ENCODE data around the gene TRIM47. TPM values are rescaled to one million over a fixed set of nuclear protein-coding genes. Genes with fewer than 3 reads are reported as not detected.

The TRIM47 gene
- total and polyA plus RNA-seq, 2 of the 13 experiments (the other 11 are each of a cell fraction or from before 2014, with no cell fraction given): 33.5 to 82.0 TPM

DNA sequence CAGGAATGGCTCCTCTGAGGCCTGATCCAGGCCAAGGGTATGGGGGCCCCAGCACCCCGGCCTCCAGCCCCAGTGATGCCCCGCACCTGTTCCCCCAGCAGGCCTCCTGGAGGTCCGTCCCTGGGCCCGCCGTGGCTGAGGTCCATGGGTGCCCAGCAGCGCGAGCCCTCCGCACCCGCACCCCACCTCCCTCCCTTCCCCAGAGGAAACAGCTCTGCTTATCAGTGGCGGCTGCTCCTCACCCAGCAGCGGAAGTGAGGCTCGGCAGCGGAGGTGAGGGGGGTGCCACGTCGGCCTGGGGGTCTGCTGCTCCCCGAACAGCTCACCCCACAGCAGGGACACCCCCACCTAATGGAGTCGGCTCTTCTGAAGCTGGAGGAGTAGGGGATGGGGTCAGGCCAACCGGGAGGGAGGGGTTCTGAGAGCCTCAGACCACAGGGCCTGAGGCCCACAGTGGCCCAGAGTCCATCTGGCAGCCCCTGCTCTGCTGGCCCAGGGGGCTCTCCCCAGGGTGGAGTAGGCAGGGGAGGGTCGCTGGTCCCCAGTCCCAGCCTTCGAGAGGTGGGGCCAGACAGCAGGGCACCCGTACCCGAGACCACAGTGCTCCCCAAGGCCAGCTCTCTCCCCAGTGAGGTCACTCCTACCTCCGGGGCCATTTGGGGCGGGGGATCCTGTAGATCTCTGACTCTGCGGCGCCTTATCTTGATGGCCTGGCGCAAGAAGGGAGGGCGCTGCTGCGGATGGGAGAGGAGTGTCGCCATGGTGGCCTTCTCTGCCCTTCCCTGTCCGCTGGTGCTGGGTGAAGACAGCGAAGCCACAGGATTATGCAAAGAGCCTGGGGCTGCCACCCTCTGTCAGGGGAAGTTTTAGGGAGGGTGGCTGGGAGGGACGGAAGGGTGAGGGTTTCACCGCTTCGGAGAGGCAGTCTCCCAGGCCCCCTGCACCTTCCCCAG is 34.5 kb downstream of the TRIM47 start, which contains the start of gene UNC13D (continued):
- TF ChIP-seq, protein P1, sequence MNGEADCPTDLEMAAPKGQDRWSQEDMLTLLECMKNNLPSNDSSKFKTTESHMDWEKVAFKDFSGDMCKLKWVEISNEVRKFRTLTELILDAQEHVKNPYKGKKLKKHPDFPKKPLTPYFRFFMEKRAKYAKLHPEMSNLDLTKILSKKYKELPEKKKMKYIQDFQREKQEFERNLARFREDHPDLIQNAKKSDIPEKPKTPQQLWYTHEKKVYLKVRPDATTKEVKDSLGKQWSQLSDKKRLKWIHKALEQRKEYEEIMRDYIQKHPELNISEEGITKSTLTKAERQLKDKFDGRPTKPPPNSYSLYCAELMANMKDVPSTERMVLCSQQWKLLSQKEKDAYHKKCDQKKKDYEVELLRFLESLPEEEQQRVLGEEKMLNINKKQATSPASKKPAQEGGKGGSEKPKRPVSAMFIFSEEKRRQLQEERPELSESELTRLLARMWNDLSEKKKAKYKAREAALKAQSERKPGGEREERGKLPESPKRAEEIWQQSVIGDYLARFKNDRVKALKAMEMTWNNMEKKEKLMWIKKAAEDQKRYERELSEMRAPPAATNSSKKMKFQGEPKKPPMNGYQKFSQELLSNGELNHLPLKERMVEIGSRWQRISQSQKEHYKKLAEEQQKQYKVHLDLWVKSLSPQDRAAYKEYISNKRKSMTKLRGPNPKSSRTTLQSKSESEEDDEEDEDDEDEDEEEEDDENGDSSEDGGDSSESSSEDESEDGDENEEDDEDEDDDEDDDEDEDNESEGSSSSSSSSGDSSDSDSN (CRISPR knock-in tag; IDR thresholded peaks at IDR 0.05): peak; percentile 77
- no peak for TF ChIP-seq RNF2 (conservative IDR thresholded peaks at IDR 0.05; ENCODE audit: low read depth)
- TF ChIP-seq ZNF225 (CRISPR knock-in tag; IDR thresholded peaks at IDR 0.05): peak; percentile 60
- TF ChIP-seq KDM1A (CRISPR knock-in tag; IDR thresholded peaks at IDR 0.05): no peak
- TF ChIP-seq REXO4 (CRISPR knock-in tag; IDR thresholded peaks at IDR 0.05; ENCODE audit: borderline replicate concordance): no peak
- TF ChIP-seq, protein P2, sequence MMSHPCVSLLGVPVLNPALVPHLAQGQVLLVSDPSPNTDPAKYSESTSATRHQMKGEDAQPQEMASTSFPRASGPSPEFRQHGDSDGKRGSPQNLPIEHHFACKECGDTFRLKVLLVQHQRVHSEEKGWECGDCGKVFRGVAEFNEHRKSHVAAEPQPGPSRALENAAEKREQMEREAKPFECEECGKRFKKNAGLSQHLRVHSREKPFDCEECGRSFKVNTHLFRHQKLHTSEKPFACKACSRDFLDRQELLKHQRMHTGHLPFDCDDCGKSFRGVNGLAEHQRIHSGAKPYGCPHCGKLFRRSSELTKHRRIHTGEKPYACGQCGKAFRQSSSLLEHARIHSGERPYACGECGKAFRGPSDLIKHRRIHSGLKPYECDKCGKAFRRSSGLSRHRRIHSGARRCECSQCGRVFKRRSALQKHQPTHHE (CRISPR knock-in tag; IDR thresholded peaks at IDR 0.05; ENCODE audit: borderline replicate concordance): peak; percentile 42; the same call in 1 of the 2 replicates
- peak; percentile 18; the same call in 1 of the 2 replicates for TF ChIP-seq TSC22D2 (CRISPR knock-in tag; IDR thresholded peaks at IDR 0.05; ENCODE audit: borderline replicate concordance)
- no peak for TF ChIP-seq TBL1XR1 (IDR thresholded peaks at IDR 0.05; ENCODE audit: borderline replicate concordance, low read length, partially characterized antibody)
- TF ChIP-seq BORCS8-MEF2B (CRISPR knock-in tag; IDR thresholded peaks at IDR 0.05): peak; percentile 34; the same call in 1 of the 2 replicates
- TF ChIP-seq IKZF4 (CRISPR knock-in tag; IDR thresholded peaks at IDR 0.05; ENCODE audit: borderline replicate concordance, low read depth, not compliant biosample characterization): peak; percentile 36
- no peak for TF ChIP-seq NR2F1 (CRISPR knock-in tag; IDR thresholded peaks at IDR 0.05)
- no peak for TF ChIP-seq CCDC6 (CRISPR knock-in tag; IDR thresholded peaks at IDR 0.05)
- no peak for TF ChIP-seq CENPT (CRISPR knock-in tag; IDR thresholded peaks at IDR 0.05; ENCODE audit: low read depth)
- TF ChIP-seq ATM (IDR thresholded peaks at IDR 0.05; ENCODE audit: borderline replicate concordance): no peak
- TF ChIP-seq ZNF367 (CRISPR knock-in tag; IDR thresholded peaks at IDR 0.05; ENCODE audit: borderline replicate concordance): no peak
- TF ChIP-seq, protein P3, sequence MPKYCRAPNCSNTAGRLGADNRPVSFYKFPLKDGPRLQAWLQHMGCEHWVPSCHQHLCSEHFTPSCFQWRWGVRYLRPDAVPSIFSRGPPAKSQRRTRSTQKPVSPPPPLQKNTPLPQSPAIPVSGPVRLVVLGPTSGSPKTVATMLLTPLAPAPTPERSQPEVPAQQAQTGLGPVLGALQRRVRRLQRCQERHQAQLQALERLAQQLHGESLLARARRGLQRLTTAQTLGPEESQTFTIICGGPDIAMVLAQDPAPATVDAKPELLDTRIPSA (CRISPR knock-in tag; IDR thresholded peaks at IDR 0.05; ENCODE audit: borderline replicate concordance): no peak
- peak; percentile 73; the same call in 1 of the 2 replicates for TF ChIP-seq THAP9 (CRISPR knock-in tag; IDR thresholded peaks at IDR 0.05; ENCODE audit: borderline replicate concordance)

Measured in HepG2 (cell line).